Fibroblast of pulmonary artery (primary cell): ENCODE results near the gene SMARCC2.

ENCODE experiments used
- DNase-seq: peaks from one replicate; pipeline ENCODE4 v3.0.0-alpha.2; 2010; ENCODE audit warnings: low read depth
- H3K4me3 ChIP-seq: replicated peaks from 2 replicates; pipeline ENCODE4 v1.5.1; 2011; ENCODE audit warnings: low read depth, mild to moderate bottlenecking, control low read depth, low read length, moderate library complexity
- CTCF ChIP-seq: IDR thresholded peaks from 2 replicates; pipeline ENCODE4 v1.5.1; 2011; ENCODE audit warnings: mild to moderate bottlenecking, control low read depth, low read length, inconsistent platforms; ENCODE audit errors: missing control alignments

Gene SMARCC2

DNA sequence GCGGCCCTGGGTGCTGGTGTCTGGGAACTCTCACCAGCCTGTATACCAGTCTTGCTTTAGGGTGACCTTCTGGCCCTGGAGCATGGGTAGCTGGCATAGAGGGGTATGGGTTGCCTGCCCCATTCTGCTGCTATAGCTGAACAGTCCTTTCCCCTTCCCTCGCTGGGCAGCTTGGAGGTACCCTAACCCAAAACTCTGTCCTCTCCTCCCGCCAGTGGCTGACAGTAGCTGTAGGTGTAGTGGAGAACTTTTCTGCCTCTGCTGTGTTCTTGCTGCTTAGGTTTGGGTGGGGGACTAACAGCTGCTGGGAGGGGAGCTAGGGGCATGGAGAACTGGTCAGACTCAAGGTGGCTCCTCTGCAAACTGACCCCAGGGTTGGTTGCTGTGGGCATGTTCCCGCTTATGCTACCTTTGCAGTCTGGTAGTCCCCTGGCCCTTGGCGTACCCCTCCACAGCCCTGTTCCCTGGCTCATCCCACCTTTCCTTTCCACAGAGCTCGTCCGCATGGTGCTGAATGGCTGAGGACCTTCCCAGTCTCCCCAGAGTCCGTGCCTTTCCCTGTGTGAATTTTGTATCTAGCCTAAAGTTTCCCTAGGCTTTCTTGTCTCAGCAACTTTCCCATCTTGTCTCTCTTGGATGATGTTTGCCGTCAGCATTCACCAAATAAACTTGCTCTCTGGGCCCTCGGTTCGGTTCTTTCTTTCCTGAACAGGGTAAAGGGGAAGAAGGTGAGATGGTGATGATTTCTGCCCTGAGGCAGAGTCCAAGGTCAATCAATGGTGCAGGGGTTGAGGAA lies 28.2 kb downstream of the SMARCC2 start:
- peak; percentile 3 for DNase-seq
- peak overlapping the region; percentile 99 for H3K4me3 ChIP-seq
- TF ChIP-seq CTCF: no peak

- TF ChIP-seq CTCF: no peak
- DNase-seq: peak; percentile 64
- peak overlapping the region; percentile 99 for H3K4me3 ChIP-seq
Measured at GRCh38 chr12:56160193-56160763, 29.0 kb downstream of the SMARCC2 start.

- peak overlapping the region; percentile 99 for H3K4me3 ChIP-seq
- DNase-seq: peak; percentile 4
- no peak for TF ChIP-seq CTCF
Measured at GRCh38 chr12:56159482-56160192, 29.6 kb downstream of the SMARCC2 start.

GRCh38 chr12:56158926-56159461 lies 30.3 kb downstream of the SMARCC2 start:
- DNase-seq: peak; percentile 87
- TF ChIP-seq CTCF: no peak
- H3K4me3 ChIP-seq: peak overlapping the region; percentile 99

- peak; percentile 99 for DNase-seq
- TF ChIP-seq CTCF: no peak
- H3K4me3 ChIP-seq: peak within 1 kb of the TSS; percentile 99
Measured at GRCh38 chr12:56158029-56158925, 31.0 kb downstream of the SMARCC2 start, which contains the start of gene MYL6. TSS of gene MYL6 (plus strand) at chr12:56158359. CDS start at chr12:56158402, 43 bp downstream.
